Upper lobe of right lung (tissue), 1 donor: ENCODE data around the gene HS6ST2. TPM values are rescaled to one million over a fixed set of nuclear protein-coding genes. Genes with fewer than 3 reads are reported as not detected.

Source experiments
- ATAC-seq: fragments of 200-7000 bp; cut with Tn5 transposase; one replicate; pipeline ENCODE4 v1.9.1; 2020; ENCODE audit warnings: mild to moderate bottlenecking, moderate library complexity
- DNase-seq: peaks from one replicate; pipeline ENCODE4 v3.0.0-alpha.2; 2020
- H3K27ac ChIP-seq: fragments of 200-600 bp; one replicate; pipeline ENCODE4 v1.8.0; 2022
- H3K27me3 ChIP-seq: fragments of 200-600 bp; one replicate; pipeline ENCODE4 v1.8.0; 2022; ENCODE audit warnings: mild to moderate bottlenecking
- H3K36me3 ChIP-seq: fragments of 200-600 bp; one replicate; pipeline ENCODE4 v1.8.0; 2022
- H3K4me1 ChIP-seq: fragments of 200-600 bp; one replicate; pipeline ENCODE4 v1.8.0; 2022
- H3K4me3 ChIP-seq: fragments of 200-600 bp; one replicate; pipeline ENCODE4 v1.8.0; 2022; ENCODE audit warnings: mild to moderate bottlenecking
- H3K9me3 ChIP-seq: fragments of 200-600 bp; one replicate; pipeline ENCODE4 v1.8.0; 2022
- CTCF ChIP-seq: fragments of 200-600 bp; IDR thresholded peaks from one replicate; pipeline ENCODE4 v1.8.0; 2022; ENCODE audit warnings: antibody characterized with exemption
- intact Hi-C: fragments of 100-400 bp; cut with DNase I; formaldehyde crosslinking; loops from one replicate; pipeline ENCODE4 v1.11.0; 2022
- total RNA-seq: library from RNA; stranded (reverse); fragmentation: NEBNext Ultra II Directional; extraction: Animal tissue kit (Norgen Biotek cat#: 25700); gene quantifications from one replicate; pipeline ENCODE4 v1.2.1, GENCODE V29; 2021
- donor health status: DM: no; HTN: yes; CAD: no; lungs with severe emphysema.

The HS6ST2 gene
- total RNA-seq, 1 donor from 2014 or later, result 0.87 TPM

- Histone ChIP-seq H3K27me3 (no peaks in the 10 kb centered on the region), H3K27ac (no peak overlapping the region), H3K9me3 (no peaks in the 10 kb centered on the region), H3K36me3 (no peaks in the 10 kb centered on the region), H3K4me3 (no peak overlapping the region), H3K4me1 (no peaks in the 10 kb centered on the region)
- intact Hi-C loops, result no loop called here
- ATAC-seq (no peak), DNase-seq (no peak)
- TF ChIP-seq CTCF, result no peak
Observed at GRCh38 chrX:132730266-132730665, 228.2 kb downstream of the HS6ST2 start.

- DNase-seq (no peak), ATAC-seq (no peak)
- Histone ChIP-seq H3K27me3 (no peaks in the 10 kb centered on the region), H3K4me3 (no peak overlapping the region), H3K36me3 (no peaks in the 10 kb centered on the region), H3K4me1 (no peaks in the 10 kb centered on the region), H3K9me3 (no peaks in the 10 kb centered on the region), H3K27ac (no peak overlapping the region)
- no peak for TF ChIP-seq CTCF
- intact Hi-C loops, result no loop called here
Observed at GRCh38 chrX:132728296-132728695, 230.1 kb downstream of the HS6ST2 start.

GRCh38 chrX:132718431-132718958 is 239.9 kb downstream of the HS6ST2 start:
- no peak for DNase-seq
- H3K27me3 ChIP-seq, result no peaks in the 10 kb centered on the region

GRCh38 chrX:132716006-132716405 is 242.4 kb downstream of the HS6ST2 start:
- intact Hi-C loops, result no loop called here
- H3K36me3 ChIP-seq, result no peaks in the 10 kb centered on the region
- H3K4me1 ChIP-seq, result no peaks in the 10 kb centered on the region
- no peak for TF ChIP-seq CTCF
- no peak overlapping the region for H3K27ac ChIP-seq
- no peak overlapping the region for H3K4me3 ChIP-seq
- H3K27me3 ChIP-seq, result no peaks in the 10 kb centered on the region
- DNase-seq (no peak), ATAC-seq (no peak)
- no peaks in the 10 kb centered on the region for H3K9me3 ChIP-seq

More at GRCh38 chrX:132718431-132718958, 239.9 kb downstream of the HS6ST2 start:
- no peak for TF ChIP-seq CTCF
- Histone ChIP-seq H3K36me3 (no peaks in the 10 kb centered on the region), H3K4me1 (no peaks in the 10 kb centered on the region), H3K4me3 (no peak overlapping the region), H3K27ac (no peak overlapping the region), H3K9me3 (no peaks in the 10 kb centered on the region)
- intact Hi-C loops, result no loop called here
- ATAC-seq, result peak; percentile 84

GRCh38 chrX:132714913-132715312 is 243.5 kb downstream of the HS6ST2 start:
- intact Hi-C loops, result no loop called here

More at GRCh38 chrX:132714913-132715312, 243.5 kb downstream of the HS6ST2 start:
- Histone ChIP-seq H3K27me3 (no peaks in the 10 kb centered on the region), H3K4me1 (no peaks in the 10 kb centered on the region), H3K36me3 (no peaks in the 10 kb centered on the region), H3K9me3 (no peaks in the 10 kb centered on the region), H3K4me3 (no peak overlapping the region), H3K27ac (no peak overlapping the region)
- DNase-seq, result no peak
- TF ChIP-seq CTCF, result no peak
- no peak for ATAC-seq
